Medulla oblongata (tissue), 1 donor: ENCODE data around the gene NFE2L1.
A peak's percentile ranks its signal among the peaks of the same experiment; 100 is the strongest.
"Not testable (repeated sequence)": the region's sequence is repeated elsewhere in the genome, so short reads cannot be mapped to it uniquely, and the experiment has no call there.

Experiments
- DNase-seq: peaks from one replicate; pipeline ENCODE4 v3.0.0-alpha.2; 2015; ENCODE audit errors: extremely low spot score

NFE2L1 gene

DNA sequence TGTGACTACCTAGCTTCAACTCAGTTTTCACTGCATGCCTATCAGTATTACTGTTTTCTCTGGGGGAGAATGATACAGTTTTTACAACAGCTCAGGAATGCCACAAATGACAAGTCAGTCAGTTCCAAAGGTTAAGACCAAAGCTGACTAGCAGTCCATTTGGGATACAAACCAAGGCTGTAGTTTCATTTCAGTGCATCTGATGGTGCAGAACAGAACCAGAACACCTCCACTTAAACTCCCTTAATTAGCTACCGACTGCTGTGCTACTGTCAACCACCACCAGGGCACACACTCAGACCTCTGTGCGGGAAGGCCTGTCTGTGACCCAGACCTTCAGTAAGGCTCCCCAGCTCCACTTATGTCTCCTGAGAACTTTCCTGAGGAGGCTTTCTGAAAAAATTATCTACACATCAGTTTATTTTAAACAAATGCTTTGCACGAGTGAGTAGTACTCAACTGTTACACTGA lies 20.4 kb downstream of the NFE2L1 start:
- no peak for DNase-seq

DNA sequence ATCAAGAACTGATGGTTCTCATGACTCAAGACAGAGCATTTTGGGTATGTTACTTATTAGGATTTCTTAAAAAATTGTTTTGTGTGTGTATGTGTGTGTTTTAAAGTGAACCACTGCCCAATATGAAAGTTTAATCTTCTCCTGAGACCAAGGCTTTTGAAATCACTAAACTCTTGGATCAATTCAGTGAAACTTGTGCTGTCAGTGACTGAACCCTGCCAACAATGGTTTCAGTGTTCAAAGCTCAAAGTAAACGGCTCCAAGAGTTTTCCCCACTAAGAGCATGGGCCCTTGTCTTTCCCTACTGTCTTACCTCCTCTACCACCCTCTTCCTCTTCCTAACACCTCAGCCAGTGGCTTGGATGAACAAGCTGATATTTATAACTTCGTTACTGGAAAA lies 22.0 kb downstream of the NFE2L1 start:
- peak; percentile 41 for DNase-seq

DNA sequence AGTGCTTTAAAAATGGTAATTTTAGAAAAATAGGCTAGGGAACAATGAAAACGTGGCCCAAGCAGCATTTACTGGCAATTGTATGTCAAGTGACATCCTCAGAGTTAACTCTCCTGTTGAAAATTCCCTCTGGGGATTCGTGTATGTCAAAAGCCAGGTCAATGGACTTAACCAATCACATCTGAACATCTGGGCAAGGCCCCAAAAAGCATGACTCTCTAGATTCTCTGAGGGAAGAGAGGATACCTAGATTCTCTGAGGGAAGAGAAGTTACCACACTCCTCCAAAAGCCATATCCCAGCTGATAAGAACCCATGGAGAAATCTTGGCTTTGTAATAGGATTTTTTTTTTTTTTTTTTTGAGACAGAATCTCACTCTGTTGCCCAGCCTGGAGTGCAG lies 23.5 kb downstream of the NFE2L1 start:
- DNase-seq, result no peak

DNA sequence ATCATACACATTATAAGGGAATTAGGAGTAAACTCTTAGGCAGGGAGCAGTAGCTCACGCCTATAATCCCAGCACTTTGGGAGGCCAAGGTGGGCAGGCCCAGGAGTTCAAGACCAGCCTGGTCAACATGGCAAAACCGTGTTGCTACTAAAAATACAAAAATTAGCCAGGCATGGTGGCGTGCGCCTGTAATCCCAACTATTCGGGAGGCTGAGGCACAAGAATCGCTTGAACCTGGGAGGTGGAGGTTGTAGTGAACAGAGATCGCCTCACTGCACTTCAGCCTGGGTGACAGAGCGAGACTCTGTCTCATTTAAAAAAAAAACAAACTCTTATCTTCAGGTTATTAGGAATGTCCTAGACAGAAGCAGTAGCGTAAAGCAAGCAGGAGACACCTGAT lies 24.7 kb downstream of the NFE2L1 start:
- not testable (repeated sequence) for DNase-seq

DNA sequence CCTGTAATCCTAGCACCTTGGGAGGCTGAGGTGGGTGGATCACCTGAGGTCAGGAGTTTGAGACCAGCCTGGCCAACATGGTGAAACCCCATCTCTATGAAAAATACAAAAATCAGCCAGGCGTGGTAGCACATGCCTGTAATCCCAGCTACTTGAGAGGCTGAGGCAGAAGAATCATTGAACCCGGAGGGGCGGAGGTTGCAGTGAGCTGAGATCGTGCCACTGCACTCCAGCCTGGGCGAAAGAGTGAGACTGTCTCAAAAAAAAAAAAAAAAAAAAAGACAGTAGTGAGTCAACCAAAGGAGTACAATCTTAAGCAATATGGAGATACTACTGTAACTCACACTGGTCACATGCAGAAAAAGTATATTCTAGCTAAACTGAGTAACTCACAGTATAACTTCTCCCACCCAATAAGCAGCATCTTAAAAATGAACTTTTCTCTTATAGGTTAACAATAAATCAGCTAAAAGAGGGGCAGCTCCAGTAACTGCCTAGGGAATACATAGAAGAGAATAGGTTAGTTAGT lies 25.5 kb downstream of the NFE2L1 start:
- not testable (repeated sequence) for DNase-seq

DNA sequence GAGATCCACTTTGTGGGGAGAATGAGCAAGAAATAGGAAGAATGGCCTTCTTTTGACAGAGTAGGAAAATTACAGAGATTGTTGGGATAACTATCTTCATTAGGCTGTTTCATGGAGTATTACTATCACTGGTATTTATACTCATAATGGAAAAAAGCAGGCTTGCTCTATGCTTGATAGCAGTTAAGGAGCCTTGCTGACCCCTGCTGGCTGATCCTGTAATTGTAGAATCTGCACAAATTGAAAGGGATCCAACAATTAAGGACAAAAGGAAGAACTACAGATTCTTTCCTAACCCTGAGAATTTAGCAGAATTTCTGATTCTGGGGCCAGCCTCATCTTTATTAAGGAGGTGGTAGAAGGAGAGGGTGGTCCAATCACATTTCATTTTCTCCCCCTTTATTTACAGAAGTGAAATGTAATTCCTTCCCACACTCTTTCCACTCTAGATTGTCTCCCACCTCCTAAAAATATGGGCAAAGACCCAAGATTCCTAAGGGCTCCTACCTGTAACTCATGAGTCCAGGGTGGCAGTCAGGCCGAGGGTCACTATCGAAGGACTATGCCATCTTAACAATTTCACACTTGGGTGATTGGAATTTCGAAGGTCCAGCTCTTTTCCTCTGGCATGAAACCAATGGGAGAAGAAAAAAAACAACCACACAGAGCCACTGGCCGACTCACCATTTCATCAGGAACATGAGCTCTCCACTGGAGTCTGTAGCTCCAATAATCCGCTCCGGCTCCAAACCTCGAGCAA lies 26.3 kb downstream of the NFE2L1 start:
- peak; percentile 92 for DNase-seq

DNA sequence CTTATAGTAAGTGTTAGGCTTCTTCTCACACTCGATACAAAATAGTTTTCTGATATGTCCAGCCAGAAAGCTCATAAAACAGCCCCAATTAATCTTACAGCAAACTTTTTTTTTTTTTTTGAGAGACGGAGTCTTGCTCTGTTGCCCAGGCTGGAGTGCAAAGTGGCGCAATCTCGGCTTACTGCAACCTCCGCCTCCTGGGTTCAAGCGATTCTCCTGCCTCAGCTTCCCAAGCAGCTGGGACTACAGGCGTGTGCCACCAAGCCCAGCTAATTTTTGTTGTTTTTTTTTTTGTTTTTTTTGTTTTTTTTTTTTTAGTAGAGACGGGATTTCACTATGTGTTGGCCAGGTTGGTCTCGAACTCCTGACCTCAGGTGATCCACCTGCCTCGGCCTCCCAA lies 29.0 kb downstream of the NFE2L1 start:
- DNase-seq, result not testable (repeated sequence)

DNA sequence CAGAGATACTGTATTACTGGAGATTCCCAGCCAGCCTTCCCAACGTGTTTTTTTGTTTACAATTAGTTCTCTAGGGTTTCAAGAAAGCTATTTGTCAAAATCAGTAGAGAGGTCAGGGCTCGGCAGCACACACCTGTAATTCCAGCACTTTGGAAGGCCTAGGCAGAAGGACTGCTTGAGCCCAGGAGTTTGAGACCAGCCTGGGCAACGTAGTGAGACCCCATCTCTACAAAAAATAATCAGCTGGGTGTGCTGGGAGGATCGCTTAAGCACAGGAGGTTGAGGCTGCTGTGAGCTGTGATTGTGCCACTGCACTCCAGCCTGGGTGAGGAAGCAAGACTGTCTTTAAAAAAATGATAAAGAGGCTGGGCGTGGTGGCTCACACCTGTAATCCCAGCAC lies 33.7 kb downstream of the NFE2L1 start:
- no peak for DNase-seq

DNA sequence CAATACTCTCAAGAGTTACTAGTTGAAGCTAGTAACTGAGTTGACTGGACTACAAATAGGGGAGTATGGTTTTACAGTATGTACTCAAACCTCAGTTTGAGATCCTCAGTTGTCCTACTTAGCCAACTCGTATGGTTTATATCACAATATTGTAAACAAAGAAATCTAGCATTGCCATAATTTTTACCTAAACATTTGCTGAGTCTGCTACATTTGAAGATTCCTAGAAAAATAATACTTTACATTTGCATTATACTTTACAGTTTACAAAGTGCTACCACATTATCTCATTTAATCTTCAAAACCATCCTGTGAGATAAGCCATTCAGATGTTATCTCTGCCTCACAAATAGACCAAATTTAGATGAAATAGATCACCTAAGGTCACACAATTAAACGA lies 36.8 kb downstream of the NFE2L1 start:
- DNase-seq, result no peak

DNA sequence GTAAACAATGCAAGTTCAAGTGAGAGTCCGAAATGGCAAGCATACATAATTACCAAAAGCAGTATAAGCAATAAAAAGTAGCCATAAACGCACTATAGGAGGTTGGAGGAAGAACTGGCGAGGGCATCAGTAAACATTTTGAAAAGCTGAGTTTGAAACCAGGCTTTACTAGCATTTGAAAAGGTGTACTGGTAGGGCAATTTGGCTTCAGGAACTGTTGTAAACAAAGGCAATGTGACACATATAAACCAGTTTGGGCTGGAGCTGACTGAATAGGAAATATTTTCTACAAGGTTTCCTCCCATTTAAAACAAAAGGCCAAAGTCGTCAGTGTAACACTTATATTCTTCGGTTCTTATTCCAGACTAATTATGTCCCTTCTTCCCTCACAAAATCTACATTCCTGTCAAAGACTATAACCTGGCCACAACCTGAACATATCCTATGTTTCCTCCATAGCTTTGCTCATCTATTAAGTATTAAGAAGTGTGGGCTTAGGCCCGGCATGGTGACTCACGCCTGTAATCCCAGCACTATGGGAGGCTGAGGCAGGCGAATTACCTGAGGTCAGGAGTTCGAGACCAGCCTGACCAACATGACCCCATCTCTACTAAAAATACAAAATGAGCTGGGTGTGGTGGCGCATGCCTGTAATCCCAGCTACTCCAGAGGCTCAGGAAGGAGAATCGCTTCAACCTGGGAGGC lies 45.3 kb downstream of the NFE2L1 start:
- DNase-seq, result no peak

DNA sequence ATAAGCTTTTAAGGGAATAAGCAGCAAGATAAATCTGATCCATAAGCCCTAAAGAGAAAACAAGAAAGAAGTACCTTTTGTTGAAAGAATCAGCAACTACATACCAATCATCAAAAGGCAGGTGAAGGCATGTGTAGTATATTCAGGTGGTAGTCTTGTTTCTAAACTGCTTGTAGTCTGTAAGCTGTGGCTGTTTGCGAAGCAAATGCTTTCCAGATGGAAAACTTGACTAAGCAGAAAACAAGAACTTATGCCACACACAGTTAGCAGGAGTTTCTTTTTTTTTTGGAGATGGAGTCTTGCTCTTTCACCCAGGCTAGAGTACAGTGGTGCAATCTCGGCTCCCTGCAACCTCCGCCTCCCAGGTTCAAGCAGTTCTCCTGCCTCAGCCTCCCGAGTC lies 47.5 kb downstream of the NFE2L1 start:
- DNase-seq, result no peak

DNA sequence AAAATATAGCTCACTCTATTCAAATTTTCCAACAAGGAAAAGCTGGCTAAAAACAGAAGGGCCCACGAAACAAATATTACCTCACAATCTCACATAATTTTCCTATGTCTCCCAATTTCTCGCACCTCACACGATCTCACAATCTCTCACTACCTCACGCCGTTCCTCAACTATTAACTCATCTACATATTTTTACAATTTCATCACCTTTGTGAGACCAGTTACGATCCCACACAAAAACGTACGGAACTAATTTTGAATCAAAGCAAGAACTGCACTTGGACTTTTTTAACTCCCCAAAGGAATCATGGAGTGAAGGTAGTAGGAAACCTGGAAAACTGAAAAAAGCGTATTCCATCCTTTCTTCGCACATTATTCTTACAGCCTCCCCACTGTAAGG lies 52.0 kb downstream of the NFE2L1 start:
- DNase-seq, result no peak

DNA sequence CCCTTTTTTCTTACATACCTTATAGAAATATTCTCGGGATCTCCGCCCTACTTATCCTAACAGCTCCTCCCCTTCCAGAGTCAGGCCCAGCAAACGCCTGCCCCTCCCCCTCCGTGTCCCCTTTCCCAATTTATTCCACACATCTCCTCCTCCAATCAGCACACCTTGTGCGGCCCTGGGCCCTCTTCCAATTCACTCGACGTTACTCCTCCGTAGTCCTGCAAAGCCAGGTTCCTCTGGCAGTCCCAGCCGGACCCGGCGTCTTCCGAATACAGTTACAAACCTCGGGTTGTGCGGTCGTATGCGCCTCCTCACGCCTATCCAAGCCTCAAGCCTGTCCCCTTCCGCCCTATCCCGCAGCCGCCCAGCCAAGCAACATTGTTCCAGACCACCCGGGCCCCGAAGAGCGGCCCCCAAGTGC lies 52.4 kb downstream of the NFE2L1 start:
- DNase-seq, result peak; percentile 31

DNA sequence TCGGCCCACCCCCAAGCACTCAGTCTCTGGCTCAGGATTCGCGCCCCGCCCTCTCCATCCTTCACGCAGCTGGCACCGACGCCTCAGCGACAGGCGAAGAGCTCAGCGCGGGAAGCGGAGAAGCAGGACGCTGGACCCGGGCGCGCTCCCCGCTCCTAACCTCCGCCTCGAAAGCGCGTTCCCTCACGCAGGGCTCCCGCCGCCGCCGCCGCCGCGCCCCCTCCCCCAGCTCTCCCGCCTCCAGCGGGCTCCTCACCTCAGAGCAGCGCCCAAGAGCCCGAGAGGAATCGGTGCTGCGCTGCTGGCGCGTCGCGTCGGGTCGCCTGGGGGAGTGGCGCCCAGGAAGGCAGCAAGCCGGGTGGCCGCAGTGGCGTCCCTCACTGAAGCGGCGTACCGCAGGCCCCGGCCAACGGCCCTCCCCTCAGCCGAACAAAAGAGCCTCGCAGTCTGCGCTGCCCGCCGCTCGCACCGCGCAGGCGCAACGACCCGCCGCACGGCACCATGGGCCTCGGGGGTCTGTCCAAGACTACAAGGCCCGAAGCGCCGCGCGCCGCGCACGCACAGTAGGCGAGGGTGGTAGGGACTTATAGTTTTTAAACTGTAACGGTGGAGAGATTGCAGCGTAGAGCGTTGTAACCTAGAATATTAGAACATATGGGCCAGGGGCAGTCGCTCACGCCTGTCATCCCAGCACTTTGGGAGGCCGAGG lies 53.0 kb downstream of the NFE2L1 start, which contains the start of gene CBX1:
Gene CBX1, minus strand, starts transcription at position 467 of the 709 bp plus-strand sequence. CDS start 24,474 bp downstream, outside the sequence.
- peak; percentile 96 for DNase-seq

DNA sequence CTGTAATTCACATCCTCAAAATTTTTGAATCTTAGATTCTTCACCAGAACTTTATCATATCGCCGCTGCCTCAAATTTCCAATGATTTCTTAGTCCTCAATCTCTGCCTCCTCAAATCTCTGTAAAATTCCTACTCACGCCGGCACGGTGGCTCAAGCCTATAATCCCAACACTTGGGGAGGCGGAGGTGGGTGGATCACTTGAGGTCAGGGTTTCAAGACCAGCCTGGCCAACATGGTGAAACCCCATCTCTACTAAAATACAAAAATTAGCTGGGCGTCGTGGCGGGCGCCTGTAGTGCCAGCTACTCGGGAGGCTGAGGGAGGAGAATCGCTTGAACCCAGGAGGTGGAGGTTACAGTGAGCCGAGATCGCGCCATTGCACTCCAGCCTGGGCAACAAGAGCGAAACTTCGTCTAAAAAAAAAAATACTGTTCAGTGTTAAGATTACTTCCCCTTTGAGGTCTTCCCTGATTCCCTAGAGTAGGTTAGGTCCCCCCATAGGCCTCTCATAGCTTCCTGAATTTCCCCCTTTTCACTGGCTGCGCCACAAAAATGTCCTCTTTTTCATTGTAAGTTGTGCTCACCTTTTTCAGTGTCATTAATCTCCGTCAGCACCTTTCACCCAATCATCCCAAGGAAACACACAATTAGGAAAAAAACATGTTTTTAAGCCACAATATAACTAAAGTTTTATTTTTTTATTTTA lies 54.0 kb downstream of the NFE2L1 start:
- DNase-seq, result peak; percentile 14

DNA sequence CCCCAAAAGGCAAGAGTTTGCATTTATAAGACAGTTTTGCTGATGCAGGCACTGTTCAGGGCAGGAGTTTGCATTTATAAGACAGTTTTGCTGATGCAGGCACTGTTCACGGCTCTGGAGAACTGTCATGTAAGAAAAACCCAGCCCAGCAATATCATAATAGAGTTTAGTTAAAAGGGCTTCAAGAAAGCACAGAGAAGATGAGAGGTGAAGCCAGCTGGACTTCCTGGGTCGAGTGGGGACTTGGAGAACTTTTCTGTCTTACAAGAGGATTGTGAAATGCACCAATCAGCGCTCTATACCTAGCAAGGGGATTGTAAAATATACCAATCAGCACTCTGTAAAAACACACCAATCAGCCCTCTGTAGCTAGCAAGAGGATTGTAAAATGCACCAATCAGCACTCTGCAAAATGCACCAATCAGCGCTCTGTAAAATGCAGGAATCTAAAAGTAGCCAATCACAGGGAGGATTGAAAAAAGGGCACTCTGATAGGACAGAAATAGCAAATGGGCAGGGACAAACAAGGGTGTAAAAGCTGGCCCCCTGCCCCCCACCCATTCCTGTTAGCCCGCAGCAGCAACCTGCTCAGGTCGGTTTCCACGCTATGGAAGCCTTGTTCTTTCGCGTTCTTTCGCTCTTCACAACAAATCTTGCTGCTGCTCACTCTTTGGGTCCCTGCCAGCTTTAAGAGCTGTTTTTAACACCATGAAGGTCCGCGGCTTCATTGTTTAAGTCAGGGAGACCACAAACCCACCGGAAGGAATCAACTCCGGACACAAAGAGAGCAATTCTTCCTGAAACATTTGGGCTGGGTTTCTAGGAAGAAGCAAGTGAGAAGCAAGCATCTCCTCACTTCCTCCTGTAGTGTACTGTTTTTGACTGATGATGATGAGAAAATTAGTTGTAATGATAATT lies 54.9 kb downstream of the NFE2L1 start:
- peak; percentile 46 for DNase-seq

DNA sequence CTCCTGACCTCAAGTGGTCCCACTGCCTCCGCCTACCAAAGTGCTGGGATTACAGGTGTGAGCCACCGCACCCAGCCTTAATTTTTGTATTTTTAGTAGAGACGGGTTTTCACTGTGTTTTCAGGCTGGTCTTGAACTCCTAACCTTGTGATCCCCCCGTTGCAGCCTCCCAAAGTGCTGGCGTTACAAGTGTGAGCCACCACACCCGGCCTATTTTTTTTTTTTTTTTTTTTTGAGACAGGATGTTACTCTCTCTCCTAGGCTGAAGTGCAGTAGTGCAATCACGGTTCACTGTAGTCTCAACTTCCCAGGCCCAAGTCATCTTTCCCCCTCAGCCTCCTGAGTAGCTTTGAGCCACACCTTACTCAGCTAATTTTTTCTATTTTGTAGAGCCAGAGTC lies 56.3 kb downstream of the NFE2L1 start:
- DNase-seq, result no peak

DNA sequence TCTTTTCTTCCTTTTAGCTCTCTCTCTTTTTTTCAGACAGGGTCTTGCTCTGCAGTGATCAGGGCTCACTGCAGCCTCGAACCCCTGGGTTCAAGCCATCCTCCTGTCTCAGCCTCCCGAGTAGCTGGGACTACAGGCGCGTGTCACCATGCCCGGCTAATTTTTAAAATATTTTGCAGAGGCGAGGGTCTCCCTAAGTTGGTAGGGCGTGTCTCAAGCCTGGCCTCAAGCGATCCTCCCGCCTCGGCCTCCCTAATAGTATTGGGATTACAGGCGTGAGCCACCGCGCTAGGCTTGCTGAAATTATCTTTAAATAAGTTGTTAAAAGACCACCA lies 58.6 kb downstream of the NFE2L1 start:
- no peak for DNase-seq

DNA sequence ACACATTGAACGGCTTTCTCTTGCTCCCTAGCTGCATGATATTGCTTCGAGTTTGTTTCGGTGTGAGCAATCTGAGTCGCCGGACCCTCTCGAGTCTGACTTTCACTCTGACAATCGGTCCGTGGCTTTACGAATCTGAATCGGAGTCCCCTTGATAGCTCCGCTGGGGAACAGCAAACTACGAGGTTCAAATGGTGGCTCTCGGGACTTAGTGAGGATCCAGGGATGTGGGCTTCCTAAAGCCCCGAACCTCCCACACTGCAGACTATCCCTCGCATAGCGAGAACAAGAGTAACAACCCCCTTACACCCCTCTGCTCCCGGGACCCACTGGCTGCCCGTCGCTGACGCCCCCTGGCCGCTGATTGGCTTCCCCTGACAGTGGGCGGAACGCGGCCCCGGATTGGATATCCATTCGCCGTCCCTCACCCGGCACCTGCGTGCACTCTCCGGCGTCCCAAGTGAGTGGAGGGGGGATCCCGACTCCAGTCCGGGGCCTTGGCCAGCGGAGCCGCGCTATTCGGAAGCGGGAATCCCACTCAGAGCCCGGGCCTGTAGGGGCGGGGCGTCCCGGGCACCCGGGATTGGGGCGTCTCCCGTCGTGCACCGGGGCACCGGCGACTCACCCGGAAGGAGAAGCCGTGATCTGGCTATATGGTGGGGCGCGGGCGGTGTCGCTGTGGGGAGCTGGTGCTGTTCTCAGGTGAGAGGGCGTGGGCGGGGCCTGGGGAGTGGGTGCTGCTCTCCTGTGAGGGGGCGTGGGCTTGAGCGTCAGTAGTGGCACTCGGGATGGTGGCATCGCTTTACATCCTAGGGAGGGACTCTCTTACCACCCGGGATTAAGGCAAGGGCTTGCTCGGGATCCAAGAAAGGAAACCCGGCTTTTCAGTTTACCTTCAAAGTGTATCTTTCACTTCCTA lies 59.2 kb downstream of the NFE2L1 start, which contains the start of gene SNX11:
Gene SNX11, plus strand, starts transcription at position 630 of the 919 bp plus-strand sequence. CDS start 4,278 bp downstream, outside the sequence.
- DNase-seq, result peak; percentile 94
